ENCODE measurements around the gene RBM15B.

Gene RBM15B

GRCh38 chr3:51354731-51355615, 36.1 kb upstream of the RBM15B start:
- TF ChIP-seq CTCF (IDR thresholded peaks at IDR 0.05; ENCODE audit: low read length, missing control alignments): no peak
- H3K4me3 ChIP-seq (replicated peaks; ENCODE audit: low read depth, low read length): no peak overlapping the region
- DNase-seq (ENCODE audit: low read depth): no peak

- no peak overlapping the region for H3K4me3 ChIP-seq (replicated peaks; ENCODE audit: low read depth, low read length)
- DNase-seq (ENCODE audit: low read depth): no peak
- no peak for TF ChIP-seq CTCF (IDR thresholded peaks at IDR 0.05; ENCODE audit: low read length, missing control alignments)
Measured at GRCh38 chr3:51355891-51356578, 35.0 kb upstream of the RBM15B start.

GRCh38 chr3:51357856-51358255, 33.2 kb upstream of the RBM15B start:
- TF ChIP-seq CTCF (IDR thresholded peaks at IDR 0.05; ENCODE audit: low read length, missing control alignments): no peak
- no peak for DNase-seq (ENCODE audit: low read depth)
- no peak overlapping the region for H3K4me3 ChIP-seq (replicated peaks; ENCODE audit: low read depth, low read length)

GRCh38 chr3:51358981-51359380, 32.1 kb upstream of the RBM15B start:
- no peak for DNase-seq (ENCODE audit: low read depth)
- no peak for TF ChIP-seq CTCF (IDR thresholded peaks at IDR 0.05; ENCODE audit: low read length, missing control alignments)
- H3K4me3 ChIP-seq (replicated peaks; ENCODE audit: low read depth, low read length): no peak overlapping the region

GRCh38 chr3:51360806-51361205, 30.3 kb upstream of the RBM15B start:
- TF ChIP-seq CTCF (IDR thresholded peaks at IDR 0.05; ENCODE audit: low read length, missing control alignments): no peak
- DNase-seq (ENCODE audit: low read depth): no peak
- H3K4me3 ChIP-seq (replicated peaks; ENCODE audit: low read depth, low read length): no peak overlapping the region

- H3K4me3 ChIP-seq (replicated peaks; ENCODE audit: low read depth, low read length): no peak overlapping the region
- no peak for DNase-seq (ENCODE audit: low read depth)
- TF ChIP-seq CTCF (IDR thresholded peaks at IDR 0.05; ENCODE audit: low read length, missing control alignments): no peak
Measured at GRCh38 chr3:51361746-51362145, 29.3 kb upstream of the RBM15B start.
